ENCODE results near the gene MSI1.

The MSI1 gene

DNA sequence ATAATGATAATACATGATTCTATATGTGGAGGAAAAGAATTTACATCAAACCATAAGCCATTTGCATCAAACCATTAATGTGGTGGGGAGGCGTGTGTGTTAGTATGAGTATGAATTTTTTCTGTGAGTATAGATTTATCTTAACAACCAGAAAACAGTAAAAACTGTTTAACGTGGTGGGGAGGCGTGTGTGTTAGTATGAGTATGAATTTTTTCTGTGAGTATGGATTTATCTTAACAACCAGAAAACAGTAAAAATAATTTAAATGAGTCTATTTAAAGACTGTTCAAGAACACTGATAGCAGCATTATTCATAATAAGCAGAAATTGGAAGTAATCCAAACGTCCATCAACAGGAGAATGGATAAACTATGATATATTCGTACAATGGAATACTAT is 9.1 kb upstream of the MSI1 start:
- FAIRE-seq, result no peak
- no peak for DNase-seq (ENCODE audit: insufficient read length, low spot score)

DNA sequence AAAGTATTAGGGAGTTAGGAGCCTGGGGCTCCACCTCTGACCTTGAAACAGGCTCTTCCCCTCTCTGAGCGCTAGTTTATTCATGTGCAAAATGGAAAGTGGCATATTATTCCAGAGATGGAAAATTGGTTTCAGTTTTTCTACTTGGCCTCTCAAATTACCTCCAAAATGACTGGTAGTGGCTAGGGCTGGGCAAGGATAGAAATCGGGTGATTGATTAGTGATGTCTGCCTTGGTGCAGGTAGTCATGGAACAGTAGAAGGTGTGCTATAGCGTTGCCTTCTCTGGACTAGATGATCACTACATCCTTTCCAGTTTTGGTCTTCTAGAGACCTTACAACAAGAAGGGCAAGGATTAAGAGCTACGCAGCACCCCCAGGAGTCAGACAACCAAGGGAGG is 8.6 kb upstream of the MSI1 start:
- no peak for DNase-seq (ENCODE audit: insufficient read length, low spot score)
- no peak for FAIRE-seq

- DNase-seq (ENCODE audit: insufficient read length, low spot score) (no peak), FAIRE-seq (no peak)
These were observed 8.1 kb upstream of the MSI1 start for GRCh38 chr12:120376934-120377572.

DNA sequence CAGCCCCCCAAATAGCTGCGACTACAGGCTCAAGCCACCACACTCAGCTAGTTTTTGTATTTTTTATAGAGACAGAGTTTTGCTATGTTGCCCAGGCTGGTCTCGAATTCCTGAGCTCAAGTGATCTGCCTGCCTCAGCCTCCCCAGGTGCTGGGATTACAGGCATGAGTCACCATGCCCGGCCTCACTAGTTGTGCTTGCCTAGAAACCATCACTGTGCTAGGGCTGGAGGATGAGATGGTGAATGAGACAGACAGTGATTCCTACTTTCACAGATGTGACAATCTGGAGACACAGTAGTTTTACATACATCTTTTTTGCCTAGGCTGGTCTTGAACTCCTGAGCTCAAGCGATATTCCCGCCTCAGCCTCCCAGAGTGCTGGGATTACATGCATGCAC is 7.5 kb upstream of the MSI1 start:
- FAIRE-seq (no peak), DNase-seq (ENCODE audit: insufficient read length, low spot score) (no peak)

- DNase-seq (ENCODE audit: insufficient read length, low spot score) (no peak), FAIRE-seq (no peak)
These were observed 7.0 kb upstream of the MSI1 start for GRCh38 chr12:120376009-120376408.

DNA sequence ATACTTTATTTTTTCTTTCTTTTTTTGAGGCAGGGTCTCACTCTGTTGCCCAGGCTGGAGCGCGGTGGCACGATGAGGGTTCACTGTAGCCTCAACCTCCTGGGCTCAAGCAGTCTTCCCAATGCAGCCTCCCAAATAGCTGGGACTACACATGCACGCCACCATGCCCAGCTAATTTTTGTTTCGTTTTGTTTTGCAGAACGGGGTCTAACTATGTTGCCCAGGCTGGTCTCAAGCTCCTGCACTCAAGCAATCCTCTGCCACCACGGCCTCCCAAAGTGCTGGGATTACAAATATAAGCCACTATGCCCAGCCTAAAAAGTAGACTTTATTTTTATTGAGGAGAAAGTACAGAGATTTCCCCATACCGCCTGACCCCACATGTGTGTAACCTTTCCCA is 4.7 kb upstream of the MSI1 start:
- FAIRE-seq (no peak), DNase-seq (ENCODE audit: insufficient read length, low spot score) (no peak)

DNA sequence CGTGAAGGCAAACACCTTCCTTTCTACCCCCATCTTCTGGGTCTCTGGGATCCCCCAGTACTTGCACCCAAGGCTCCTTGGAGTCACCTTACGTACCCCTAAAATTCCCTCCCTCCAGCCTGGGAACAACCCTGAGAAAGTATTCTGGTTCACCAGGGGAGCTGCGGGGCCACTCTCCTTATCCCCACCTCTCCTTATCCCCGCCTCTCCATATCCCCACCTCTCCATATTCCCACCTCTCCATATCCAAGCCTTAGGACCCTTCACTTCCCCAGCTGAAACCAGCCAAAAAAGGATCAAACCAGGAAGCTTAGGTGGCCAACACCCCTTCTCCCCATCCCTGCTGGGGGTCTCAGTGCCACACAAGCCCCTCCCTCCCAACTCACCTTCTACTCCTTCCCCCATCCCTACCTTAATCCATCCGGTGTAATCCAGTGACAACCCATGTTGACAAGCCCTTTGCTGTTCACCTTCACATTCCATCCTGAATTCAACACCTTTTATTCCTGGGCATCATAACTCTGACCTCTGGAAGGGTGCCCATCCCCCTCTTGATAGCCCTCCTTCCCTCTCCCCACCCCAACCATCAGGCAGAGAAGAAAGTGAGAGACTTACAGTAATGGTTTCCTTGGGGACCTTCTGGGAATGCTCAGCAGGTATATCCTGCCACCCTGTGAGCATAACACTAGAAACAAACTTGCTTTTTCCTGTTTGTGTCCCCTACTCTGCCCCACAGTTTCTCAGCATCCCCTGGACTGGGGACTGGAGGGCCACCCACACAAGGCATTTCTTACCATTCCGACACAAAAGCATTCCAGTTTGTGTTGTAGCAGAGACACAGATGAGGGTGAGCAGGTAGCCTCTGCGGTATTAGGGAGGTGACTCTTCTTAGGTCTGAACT is 1.6 kb upstream of the MSI1 start:
- DNase-seq (ENCODE audit: insufficient read length, low spot score) (no peak), FAIRE-seq (no peak)

GRCh38 chr12:120369603-120370342 is 809 bp upstream of the MSI1 start:
- DNase-seq (ENCODE audit: insufficient read length, low spot score) (no peak), FAIRE-seq (no peak)

DNA sequence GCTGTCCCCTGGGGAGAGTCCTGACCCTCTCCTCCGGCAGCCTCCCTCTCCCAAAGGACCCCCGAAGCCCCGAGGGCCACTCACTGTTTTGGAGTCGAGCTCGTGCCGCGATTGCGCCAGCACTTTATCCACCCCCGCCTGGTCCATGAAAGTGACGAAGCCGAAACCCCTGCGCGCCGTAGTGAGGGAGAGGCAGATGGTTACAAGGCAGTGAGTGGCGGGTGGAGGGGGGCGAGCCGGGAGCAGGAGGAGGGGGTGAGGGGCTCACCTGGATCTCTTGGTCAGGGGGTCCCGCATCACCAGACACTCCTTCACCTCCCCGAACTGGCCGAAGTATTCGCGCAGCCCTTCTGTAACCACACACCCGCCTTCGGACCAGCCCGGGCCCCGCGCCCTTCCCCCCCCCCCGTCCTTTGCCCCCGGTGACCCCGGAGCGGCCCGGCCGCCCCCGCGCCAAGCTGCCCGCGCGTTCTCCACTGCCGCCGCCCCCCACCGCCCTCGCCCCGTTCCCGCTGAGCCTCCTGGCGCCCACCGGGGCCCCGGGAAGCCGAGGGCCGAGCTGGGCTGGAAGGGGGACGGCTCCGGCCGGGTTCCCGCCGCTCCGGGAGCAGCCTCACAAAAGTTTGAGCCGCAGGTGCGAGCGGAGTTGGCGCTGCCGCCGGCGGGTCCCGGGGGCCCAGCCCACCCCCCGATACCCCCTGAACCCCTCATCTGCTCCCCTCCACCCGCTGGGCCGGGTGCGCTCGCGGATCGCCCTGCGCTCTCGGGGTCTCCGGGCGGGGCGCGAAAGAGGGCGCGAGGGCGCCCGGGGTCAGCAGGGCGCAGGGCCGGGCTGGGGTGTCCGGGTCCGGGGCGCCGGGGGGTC is 808 bp downstream of the MSI1 start:
- FAIRE-seq, result no peak
- no peak for DNase-seq (ENCODE audit: insufficient read length, low spot score)

GRCh38 chr12:120367233-120367923 is 1.6 kb downstream of the MSI1 start:
- no peak for DNase-seq (ENCODE audit: insufficient read length, low spot score)
- FAIRE-seq, result no peak

- DNase-seq (ENCODE audit: insufficient read length, low spot score), result no peak
- FAIRE-seq, result no peak
These were observed 2.1 kb downstream of the MSI1 start for GRCh38 chr12:120366845-120367232.

DNA sequence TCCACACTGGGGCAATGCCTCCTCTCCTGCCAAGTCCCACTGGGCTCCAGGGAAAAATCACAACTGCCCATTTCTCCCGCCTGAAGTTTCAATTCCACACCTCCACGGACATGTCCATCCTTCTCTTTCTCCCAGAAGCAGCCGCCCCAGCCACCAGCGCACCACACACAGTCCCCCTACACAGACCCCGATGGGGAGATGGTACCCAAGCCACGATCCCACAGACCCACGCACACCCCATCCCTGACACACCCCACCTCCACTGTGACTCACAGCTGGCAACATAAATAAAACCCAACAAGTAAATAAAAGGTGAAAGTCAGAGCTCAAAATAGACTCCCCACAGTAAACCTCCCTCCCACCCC is 2.6 kb downstream of the MSI1 start:
- FAIRE-seq (no peak), DNase-seq (ENCODE audit: insufficient read length, low spot score) (no peak)

DNA sequence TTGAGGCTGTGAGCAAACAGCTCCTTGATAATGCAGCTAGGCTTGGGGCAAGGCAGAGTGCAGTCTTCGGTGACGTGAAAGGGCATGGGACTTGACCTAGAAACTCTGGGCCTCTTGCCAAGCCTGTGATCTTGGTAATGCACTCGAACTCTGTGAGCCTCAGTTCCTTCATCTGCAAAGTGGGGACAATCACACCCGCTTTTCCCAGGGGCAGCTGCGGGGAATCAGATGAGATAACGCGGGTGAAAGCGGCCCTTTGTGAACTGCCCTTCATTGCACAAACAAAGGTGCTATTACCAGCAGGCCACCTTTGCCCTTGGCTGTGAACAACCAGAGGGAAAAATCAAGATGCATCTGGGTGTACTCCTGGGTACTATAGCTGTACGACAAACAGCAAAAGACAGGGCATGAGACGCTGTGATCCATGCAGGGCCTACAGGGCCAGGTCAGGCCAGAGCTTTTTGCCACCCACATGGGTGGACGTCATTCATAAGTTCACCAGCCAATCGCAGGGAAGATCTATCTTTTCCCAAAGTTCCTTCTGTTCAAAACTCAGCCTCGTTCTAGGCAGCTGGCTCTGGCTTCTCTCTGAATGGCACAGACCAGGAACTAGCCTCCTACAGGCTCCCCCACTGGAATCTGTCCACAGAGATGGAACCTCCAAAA is 3.2 kb downstream of the MSI1 start:
- no peak for DNase-seq (ENCODE audit: insufficient read length, low spot score)
- no peak for FAIRE-seq

- DNase-seq (ENCODE audit: insufficient read length, low spot score) (no peak), FAIRE-seq (no peak)
These were observed 4.5 kb downstream of the MSI1 start for GRCh38 chr12:120364487-120364886.

GRCh38 chr12:120363274-120363855 is 5.6 kb downstream of the MSI1 start:
- DNase-seq (ENCODE audit: insufficient read length, low spot score), result no peak
- FAIRE-seq, result no peak

- no peak for DNase-seq (ENCODE audit: insufficient read length, low spot score)
These were observed 6.3 kb downstream of the MSI1 start for GRCh38 chr12:120362516-120363273.

GRCh38 chr12:120361506-120362208 is 7.3 kb downstream of the MSI1 start:
- DNase-seq (ENCODE audit: insufficient read length, low spot score) (no peak), FAIRE-seq (no peak)

More at GRCh38 chr12:120362516-120363273, 6.3 kb downstream of the MSI1 start:
- no peak for FAIRE-seq

DNA sequence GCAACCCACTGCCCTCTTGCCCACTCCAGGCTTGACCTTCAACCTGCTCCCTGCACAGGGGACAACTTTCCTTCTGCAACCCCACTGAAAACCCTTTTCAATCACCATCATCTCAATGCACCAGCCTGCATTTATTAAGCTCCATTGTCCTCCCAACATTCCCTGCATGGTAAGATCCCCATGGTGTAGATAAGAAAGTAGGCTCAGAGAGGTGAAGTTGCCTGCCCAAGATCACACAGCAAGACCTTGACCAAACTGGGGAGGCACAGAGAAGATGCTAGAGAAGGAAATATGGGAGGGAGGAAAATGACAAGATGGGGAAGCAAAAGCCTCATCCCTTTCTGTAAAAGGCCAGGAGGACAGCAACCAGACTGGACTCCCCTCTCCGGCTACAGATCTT is 9.8 kb downstream of the MSI1 start:
- FAIRE-seq, result no peak
- DNase-seq (ENCODE audit: insufficient read length, low spot score), result no peak

Measured in GM19239 (cell line).